Measurements from ENCODE around the gene STXBP5.
"Not testable (repeated sequence)": the region's sequence is repeated elsewhere in the genome, so short reads cannot be mapped to it uniquely, and the experiment has no call there.

Gene STXBP5

GRCh38 chr6:147244832-147245231 is 40.6 kb downstream of the STXBP5 start:
- H3K27ac ChIP-seq, result no peak overlapping the region
- POLR2A ChIA-PET (ENCODE audit: low non-redundant PET), result no interaction called here
- TF ChIP-seq CTCF (conservative IDR thresholded peaks at IDR 0.05; ENCODE audit: low read depth), result no peak
- DNase-seq (ENCODE audit: low spot score), result no peak
- CTCF ChIA-PET, result no interaction called here

- POLR2A ChIA-PET (ENCODE audit: low non-redundant PET), result no interaction called here
- no peak overlapping the region for H3K27ac ChIP-seq
- no peak for DNase-seq (ENCODE audit: low spot score)
- CTCF ChIA-PET, result interaction anchor here (0.6 kb wide), 1 partner anchor 18 kb away, joined by 4 read pairs; no protein-coding TSS in a partner anchor
- TF ChIP-seq CTCF (conservative IDR thresholded peaks at IDR 0.05; ENCODE audit: low read depth), result no peak
Measured at GRCh38 chr6:147245693-147246092, 41.5 kb downstream of the STXBP5 start.

- POLR2A ChIA-PET (ENCODE audit: low non-redundant PET), result no interaction called here
- no peak overlapping the region for H3K27ac ChIP-seq
- no peak for DNase-seq (ENCODE audit: low spot score)
- no peak for TF ChIP-seq CTCF (conservative IDR thresholded peaks at IDR 0.05; ENCODE audit: low read depth)
- CTCF ChIA-PET, result interaction anchor here (0.6 kb wide), 1 partner anchor 822 kb away, joined by 3 read pairs; no protein-coding TSS in a partner anchor
Measured at GRCh38 chr6:147246853-147247635, 42.8 kb downstream of the STXBP5 start.

- ChIA-PET CTCF (interaction anchor here (0.6 kb wide), 1 partner anchor 37 kb away, joined by 3 read pairs; no protein-coding TSS in a partner anchor), POLR2A (ENCODE audit: low non-redundant PET) (no interaction called here)
- DNase-seq (ENCODE audit: low spot score), result no peak
- no peak for TF ChIP-seq CTCF (conservative IDR thresholded peaks at IDR 0.05; ENCODE audit: low read depth)
- no peak overlapping the region for H3K27ac ChIP-seq
Measured at GRCh38 chr6:147248859-147249258, 44.6 kb downstream of the STXBP5 start.

- TF ChIP-seq CTCF (conservative IDR thresholded peaks at IDR 0.05; ENCODE audit: low read depth), result no peak
- ChIA-PET CTCF (no interaction called here), POLR2A (ENCODE audit: low non-redundant PET) (no interaction called here)
- no peak overlapping the region for H3K27ac ChIP-seq
- DNase-seq (ENCODE audit: low spot score), result no peak
Measured at GRCh38 chr6:147251072-147251471, 46.9 kb downstream of the STXBP5 start.

- POLR2A ChIA-PET (ENCODE audit: low non-redundant PET); CTCF ChIA-PET: not testable (repeated sequence)
Measured at GRCh38 chr6:147254929-147255473, 50.8 kb downstream of the STXBP5 start.

More at GRCh38 chr6:147254929-147255473, 50.8 kb downstream of the STXBP5 start:
- H3K27ac ChIP-seq; DNase-seq (ENCODE audit: low spot score): not testable (repeated sequence)

Data from RWPE1 (cell line).